Ectodermal cell (in vitro differentiated cells): ENCODE measurements around the gene GREB1.

Source experiments
- H3K27ac ChIP-seq: 2 replicates; pipeline ENCODE4 v1.7.0; 2013; ENCODE audit warnings: mild to moderate bottlenecking, low read depth, low read length; ENCODE audit not compliant: insufficient read depth, poor library complexity, severe bottlenecking
- H3K27me3 ChIP-seq: 2 replicates; pipeline ENCODE4 v1.7.0; 2013; ENCODE audit warnings: mild to moderate bottlenecking, low read length; ENCODE audit not compliant: insufficient read depth, control insufficient read depth, poor library complexity, severe bottlenecking
- H3K36me3 ChIP-seq: one replicate; pipeline ENCODE4 v1.7.0; 2013; ENCODE audit warnings: low read length; ENCODE audit not compliant: control insufficient read depth, insufficient read depth
- H3K4me1 ChIP-seq: one replicate; pipeline ENCODE4 v1.7.0; 2013; ENCODE audit warnings: low read length; ENCODE audit not compliant: control insufficient read depth, insufficient read depth
- H3K4me3 ChIP-seq: 2 replicates; pipeline ENCODE4 v1.7.0; 2013; ENCODE audit warnings: low read depth, low read length, control low read depth; ENCODE audit not compliant: insufficient read depth
- H3K9me3 ChIP-seq: 2 replicates; pipeline ENCODE4 v1.7.0; 2013; ENCODE audit warnings: mild to moderate bottlenecking, low read length, moderate library complexity; ENCODE audit not compliant: control insufficient read depth
- WGBS, 2 experiments: methylation state at CpG; one replicate each; pipeline ENCODE4 v1.1.7; 2013; ENCODE audit warnings: missing lambda C conversion rate in 2 of 2; 5-methylcytosine and 5-hydroxymethylcytosine counted together

GREB1 gene

DNA sequence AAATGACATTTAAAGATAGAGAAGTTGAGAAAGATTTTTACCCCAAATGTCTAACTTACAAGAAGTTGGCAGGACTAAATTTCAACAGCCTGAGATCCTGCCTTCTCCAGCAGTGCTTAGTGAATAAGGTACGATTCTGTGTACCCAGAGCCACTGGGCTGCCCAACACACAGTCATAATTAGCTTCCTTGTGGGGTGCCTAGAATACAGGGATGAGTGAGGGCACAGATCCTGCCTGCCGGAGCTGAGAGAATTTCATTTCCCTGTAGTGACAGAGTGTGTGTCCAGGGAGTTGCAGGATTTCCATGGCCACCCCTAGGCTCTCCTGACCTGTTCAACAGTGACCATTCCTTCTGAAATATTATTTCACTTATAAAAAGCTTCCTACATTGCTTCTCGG lies 27.0 kb downstream of the GREB1 start:
- H3K36me3 ChIP-seq, result no peaks in the 10 kb centered on the region
- 83 to 90% methylated on average over 2 to 3 of the region's 3 CpGs for WGBS, 2 experiments
- H3K4me1 ChIP-seq, result peaks cover 27% of the 10 kb centered on the region
- H3K27me3 ChIP-seq, result no peaks in the 10 kb centered on the region
- H3K9me3 ChIP-seq, result no peaks in the 10 kb centered on the region
- no peak overlapping the region for H3K4me3 ChIP-seq
- no peak overlapping the region for H3K27ac ChIP-seq

- no peak overlapping the region for H3K27ac ChIP-seq
- H3K36me3 ChIP-seq, result peaks cover 7% of the 10 kb centered on the region
- H3K4me3 ChIP-seq, result no peak overlapping the region
- no peaks in the 10 kb centered on the region for H3K27me3 ChIP-seq
- 95 to 97% methylated on average over 10 of the region's 10 CpGs for WGBS, 2 experiments
- H3K4me1 ChIP-seq, result peaks cover 27% of the 10 kb centered on the region
- H3K9me3 ChIP-seq, result no peaks in the 10 kb centered on the region
Observed at GRCh38 chr2:11562011-11562410, 28.2 kb downstream of the GREB1 start.

GRCh38 chr2:11562476-11562875 lies 28.6 kb downstream of the GREB1 start:
- Histone ChIP-seq H3K4me3 (no peak overlapping the region), H3K9me3 (no peaks in the 10 kb centered on the region), H3K27ac (no peak overlapping the region), H3K4me1 (peaks cover 24% of the 10 kb centered on the region), H3K27me3 (no peaks in the 10 kb centered on the region), H3K36me3 (peaks cover 7% of the 10 kb centered on the region)
- WGBS, 2 experiments, result 95% methylated on average over 5 of the region's 5 CpGs

GRCh38 chr2:11563784-11564666 lies 30.2 kb downstream of the GREB1 start:
- H3K36me3 ChIP-seq, result peaks cover 13% of the 10 kb centered on the region
- no peak overlapping the region for H3K4me3 ChIP-seq
- no peak overlapping the region for H3K27ac ChIP-seq
- no peaks in the 10 kb centered on the region for H3K27me3 ChIP-seq
- no peaks in the 10 kb centered on the region for H3K9me3 ChIP-seq
- peaks cover 10% of the 10 kb centered on the region for H3K4me1 ChIP-seq
- WGBS, 2 experiments, result 96% methylated on average over 8 of the region's 8 CpGs

DNA sequence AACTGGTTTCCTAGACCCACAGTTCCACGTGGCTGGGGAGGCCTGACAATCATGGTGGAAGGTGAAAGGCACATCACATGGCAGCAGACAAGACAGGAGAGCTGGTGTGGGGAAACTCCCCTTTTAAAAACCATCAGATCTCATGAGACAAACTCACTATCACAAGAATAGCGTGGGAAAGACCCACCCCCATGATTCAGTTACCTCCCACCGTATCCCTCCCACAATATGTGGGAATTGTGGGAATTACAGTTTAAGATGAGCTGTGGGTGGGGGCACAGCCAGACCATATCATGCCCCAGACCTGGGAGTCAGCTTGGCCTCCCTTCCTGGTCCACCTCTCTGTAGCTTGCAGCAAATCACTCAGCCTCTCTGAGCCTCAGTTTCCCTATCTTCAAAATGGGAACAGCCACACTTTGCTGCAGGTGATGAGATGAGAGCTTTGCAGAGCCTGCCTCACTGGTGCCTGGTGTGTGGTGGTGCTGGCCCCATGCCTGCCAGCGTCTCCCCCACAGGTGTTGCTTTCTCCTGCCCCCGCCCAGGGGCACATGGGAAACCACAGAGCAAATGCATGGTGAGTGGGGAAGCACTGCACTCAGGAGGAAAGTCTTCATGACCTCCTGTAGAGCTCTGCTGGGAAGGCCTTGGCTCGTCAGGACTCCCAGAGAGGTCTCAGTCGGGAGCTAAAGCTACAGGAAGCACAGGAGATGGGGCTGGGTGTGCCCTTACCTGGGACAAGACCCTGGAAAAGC lies 31.1 kb downstream of the GREB1 start:
- H3K9me3 ChIP-seq, result no peaks in the 10 kb centered on the region
- no peak overlapping the region for H3K4me3 ChIP-seq
- H3K36me3 ChIP-seq, result peaks cover 13% of the 10 kb centered on the region
- H3K27ac ChIP-seq, result no peak overlapping the region
- 94% methylated on average over 6 to 7 of the region's 7 CpGs for WGBS, 2 experiments
- no peaks in the 10 kb centered on the region for H3K27me3 ChIP-seq
- H3K4me1 ChIP-seq, result peaks cover under 1% of the 10 kb centered on the region

DNA sequence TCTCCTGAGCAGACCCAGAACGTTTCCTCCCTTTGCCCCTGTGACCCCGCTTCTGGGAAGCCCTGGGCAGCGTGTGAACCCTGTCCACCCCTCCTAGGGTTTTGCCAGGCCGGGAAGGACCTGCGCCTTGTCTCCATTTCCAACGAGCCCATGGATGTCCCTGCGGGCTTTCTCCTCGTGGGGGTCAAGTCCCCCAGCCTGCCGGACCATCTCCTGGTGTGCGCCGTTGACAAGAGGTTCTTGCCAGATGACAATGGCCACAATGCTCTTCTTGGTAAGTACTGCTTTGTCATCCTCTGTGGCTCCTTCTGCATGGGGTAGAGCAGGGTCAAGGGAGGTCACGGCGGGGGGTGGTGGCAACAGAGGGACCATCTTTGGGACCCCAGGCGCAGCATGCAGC lies 32.5 kb downstream of the GREB1 start:
- 92 to 94% methylated on average over 14 of the region's 14 CpGs for WGBS, 2 experiments
- Histone ChIP-seq H3K36me3 (peaks cover 13% of the 10 kb centered on the region), H3K9me3 (no peaks in the 10 kb centered on the region), H3K27me3 (no peaks in the 10 kb centered on the region), H3K4me1 (no peaks in the 10 kb centered on the region), H3K27ac (no peak overlapping the region), H3K4me3 (no peak overlapping the region)

DNA sequence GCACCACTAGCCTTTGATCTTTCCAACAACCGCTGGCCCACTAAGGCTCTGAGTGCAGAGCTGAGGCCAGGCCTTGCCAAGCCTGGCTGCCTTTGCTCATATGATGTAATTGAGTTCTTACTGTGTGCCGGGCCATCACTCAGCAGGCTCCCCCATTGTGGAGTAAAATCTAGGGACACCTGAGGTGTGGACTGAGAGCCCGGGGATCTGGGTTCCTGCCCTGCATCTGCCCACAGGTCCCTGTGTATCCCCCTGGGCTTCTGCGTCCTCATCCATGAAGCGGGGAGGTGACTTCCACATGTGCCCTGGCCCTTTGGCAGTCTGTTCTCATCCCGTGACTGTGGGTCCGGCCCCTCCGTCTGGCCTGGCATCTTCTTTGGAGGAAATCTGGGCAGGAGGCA lies 33.8 kb downstream of the GREB1 start:
- Histone ChIP-seq H3K27me3 (no peaks in the 10 kb centered on the region), H3K4me3 (no peak overlapping the region), H3K36me3 (peaks cover 13% of the 10 kb centered on the region), H3K9me3 (no peaks in the 10 kb centered on the region), H3K4me1 (no peaks in the 10 kb centered on the region), H3K27ac (no peak overlapping the region)
- 94 to 97% methylated on average over 8 of the region's 8 CpGs for WGBS, 2 experiments

DNA sequence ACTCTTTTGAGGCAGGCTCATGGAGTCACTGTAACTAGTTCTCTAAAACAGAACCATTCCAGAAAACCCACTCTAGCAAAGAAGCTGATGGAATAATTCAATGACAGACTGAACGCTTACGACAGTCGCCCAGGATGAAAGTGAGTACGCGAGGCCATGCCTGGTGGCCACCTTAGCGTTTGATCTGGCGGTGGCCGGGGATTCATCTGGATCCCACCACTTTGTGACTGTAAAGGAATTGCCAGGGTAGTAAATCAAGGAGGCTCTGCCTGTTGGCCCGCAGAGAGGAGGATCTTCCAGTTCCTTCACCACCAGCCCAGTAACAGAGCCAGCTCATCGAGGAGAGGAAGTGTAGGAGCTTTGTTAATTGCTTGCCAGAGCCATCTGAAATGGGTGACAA lies 34.6 kb downstream of the GREB1 start:
- Histone ChIP-seq H3K9me3 (no peaks in the 10 kb centered on the region), H3K4me3 (no peak overlapping the region), H3K36me3 (peaks cover 13% of the 10 kb centered on the region), H3K4me1 (no peaks in the 10 kb centered on the region), H3K27ac (no peak overlapping the region), H3K27me3 (no peaks in the 10 kb centered on the region)
- 95 to 97% methylated on average over 10 of the region's 10 CpGs for WGBS, 2 experiments

- WGBS, 2 experiments, result 93 to 95% methylated on average over 7 of the region's 7 CpGs
- no peaks in the 10 kb centered on the region for H3K9me3 ChIP-seq
- H3K4me3 ChIP-seq, result no peak overlapping the region
- peaks cover 13% of the 10 kb centered on the region for H3K36me3 ChIP-seq
- no peak overlapping the region for H3K27ac ChIP-seq
- no peaks in the 10 kb centered on the region for H3K4me1 ChIP-seq
- no peaks in the 10 kb centered on the region for H3K27me3 ChIP-seq
Observed at GRCh38 chr2:11569636-11570035, 35.8 kb downstream of the GREB1 start.

- Histone ChIP-seq H3K27ac (no peak overlapping the region), H3K4me3 (no peak overlapping the region), H3K27me3 (no peaks in the 10 kb centered on the region), H3K4me1 (no peaks in the 10 kb centered on the region), H3K9me3 (no peaks in the 10 kb centered on the region), H3K36me3 (peaks cover 13% of the 10 kb centered on the region)
- 95 to 96% methylated on average over 7 of the region's 7 CpGs for WGBS, 2 experiments
Observed at GRCh38 chr2:11571170-11571569, 37.3 kb downstream of the GREB1 start.
